ENCODE data around the gene IL2RG. TPM values are rescaled to one million over a fixed set of nuclear protein-coding genes. Genes with fewer than 3 reads are reported as not detected.

IL2RG gene
- total and polyA plus RNA-seq, 2 experiments from 2014 or later: 0.26 TPM; not detected in 1

Small RNA genes within 50 kb of the gene (small RNA-seq; reads per million reads assigned to genes)
- gene CXorf65 (ENCODE audit: low replicate concordance): not detected

Other genes starting within 250 kb of the IL2RG start
- gene TEX11, start 202.9 kb downstream of the IL2RG start, total RNA-seq (2014; rRNA removed; shearing (Covaris generic)): 0.85 and 1.0 TPM in 2 replicates
- gene TEX11, start 202.9 kb downstream of the IL2RG start, polyA plus RNA-seq (2016; fragmentation: Nextera tagmentation; extraction: Ambion mirVana): 0.28 and 0.60 TPM in 2 replicates
- gene SLC7A3, start 180.5 kb downstream of the IL2RG start, total RNA-seq (2014; rRNA removed; shearing (Covaris generic)): 301 and 325 TPM in 2 replicates
- 153 and 157 TPM in 2 replicates for gene SLC7A3, start 180.5 kb downstream of the IL2RG start, polyA plus RNA-seq (2016; fragmentation: Nextera tagmentation; extraction: Ambion mirVana)
- gene SNX12, start 43.2 kb downstream of the IL2RG start, total RNA-seq (2014; rRNA removed; shearing (Covaris generic)): 70.8 and 75.3 TPM in 2 replicates
- gene SNX12, start 43.2 kb downstream of the IL2RG start, polyA plus RNA-seq (2016; fragmentation: Nextera tagmentation; extraction: Ambion mirVana): 27.9 and 28.5 TPM in 2 replicates
- 26.6 and 31.4 TPM in 2 replicates for gene FOXO4, start 15.7 kb downstream of the IL2RG start, total RNA-seq (2014; rRNA removed; shearing (Covaris generic))
- 7.0 and 8.0 TPM in 2 replicates for gene FOXO4, start 15.7 kb downstream of the IL2RG start, polyA plus RNA-seq (2016; fragmentation: Nextera tagmentation; extraction: Ambion mirVana)
- gene CXorf65, start 4.8 kb downstream of the IL2RG start, total RNA-seq (2014; rRNA removed; shearing (Covaris generic)): not detected in 2 replicates
- gene CXorf65, start 4.8 kb downstream of the IL2RG start, polyA plus RNA-seq (2016; fragmentation: Nextera tagmentation; extraction: Ambion mirVana): 0.79 and 1.1 TPM in 2 replicates
- gene MED12, start 7.0 kb upstream of the IL2RG start, total RNA-seq (2014; rRNA removed; shearing (Covaris generic)): 35.2 and 40.6 TPM in 2 replicates
- gene MED12, start 7.0 kb upstream of the IL2RG start, polyA plus RNA-seq (2016; fragmentation: Nextera tagmentation; extraction: Ambion mirVana): 6.9 and 7.1 TPM in 2 replicates
- 15.3 and 17.2 TPM in 2 replicates for gene NLGN3, start 33.3 kb upstream of the IL2RG start, total RNA-seq (2014; rRNA removed; shearing (Covaris generic))
- 4.5 and 5.2 TPM in 2 replicates for gene NLGN3, start 33.3 kb upstream of the IL2RG start, polyA plus RNA-seq (2016; fragmentation: Nextera tagmentation; extraction: Ambion mirVana)
- gene GJB1, start 111.6 kb upstream of the IL2RG start, total RNA-seq (2014; rRNA removed; shearing (Covaris generic)): 0.14 TPM in 1 of 2 replicates, not detected in the other
- not detected in 2 replicates for gene GJB1, start 111.6 kb upstream of the IL2RG start, polyA plus RNA-seq (2016; fragmentation: Nextera tagmentation; extraction: Ambion mirVana)
- 67.6 and 71.1 TPM in 2 replicates for gene ZMYM3, start 142.6 kb upstream of the IL2RG start, total RNA-seq (2014; rRNA removed; shearing (Covaris generic))
- gene ZMYM3, start 142.6 kb upstream of the IL2RG start, polyA plus RNA-seq (2016; fragmentation: Nextera tagmentation; extraction: Ambion mirVana): 31.0 and 37.8 TPM in 2 replicates
- 643 and 656 TPM in 2 replicates for gene NONO, start 172.1 kb upstream of the IL2RG start, total RNA-seq (2014; rRNA removed; shearing (Covaris generic))
- 329 and 342 TPM in 2 replicates for gene NONO, start 172.1 kb upstream of the IL2RG start, polyA plus RNA-seq (2016; fragmentation: Nextera tagmentation; extraction: Ambion mirVana)
- gene ITGB1BP2, start 190.2 kb upstream of the IL2RG start, total RNA-seq (2014; rRNA removed; shearing (Covaris generic)): 3.2 and 10.9 TPM in 2 replicates
- 0.89 and 2.0 TPM in 2 replicates for gene ITGB1BP2, start 190.2 kb upstream of the IL2RG start, polyA plus RNA-seq (2016; fragmentation: Nextera tagmentation; extraction: Ambion mirVana)

All from GM23338 (cell line).